Ascending aorta (tissue), 2 donors: ENCODE results near the gene EXT2. TPM values are rescaled to one million over a fixed set of nuclear protein-coding genes. Genes with fewer than 3 reads are reported as not detected.

Source experiments
- DNase-seq, 2 donors: peaks; one replicate each; pipeline ENCODE4 v3.0.0-alpha.2; 2019; ENCODE audit warnings: low spot score in 2 of 2
- H3K27ac ChIP-seq, 2 donors: fragments of 200-600 bp; sonication (generic); one replicate each; pipeline ENCODE4 v1.5.1; 2016 to 2017; ENCODE audit warnings: mild to moderate bottlenecking in 1 of 2
- H3K27me3 ChIP-seq: fragments of 200-600 bp; sonication (generic); one replicate; pipeline ENCODE4 v1.5.1; 2017
- H3K36me3 ChIP-seq, 2 donors: fragments of 200-600 bp; sonication (generic); one replicate each; pipeline ENCODE4 v1.5.1; 2016
- H3K4me1 ChIP-seq, 2 donors: fragments of 200-600 bp; sonication (generic); one replicate each; pipeline ENCODE4 v1.5.1; 2016 to 2017; ENCODE audit warnings: mild to moderate bottlenecking in 1 of 2
- H3K4me3 ChIP-seq, 2 donors: fragments of 200-600 bp; sonication (generic); one replicate each; pipeline ENCODE4 v1.5.1; 2016 to 2017; ENCODE audit warnings: mild to moderate bottlenecking in 1 of 2
- H3K9me3 ChIP-seq, 2 donors: fragments of 200-600 bp; sonication (generic); one replicate each; pipeline ENCODE4 v1.5.1; 2016
- CTCF ChIP-seq, 3 experiments: fragments of 200-600 bp in 2 of 3; fragments of 450-650 bp in 1 of 3; sonication (generic) in 2 of 3; IDR thresholded peaks; one replicate each; pipeline ENCODE4 v1.5.1; 2016 to 2019; ENCODE audit warnings: antibody characterized with exemption in 3 of 3, mild to moderate bottlenecking in 1 of 3, moderate library complexity in 1 of 3
- intact Hi-C: fragments of 100-400 bp; cut with DNase I; formaldehyde crosslinking; loops from one replicate; pipeline ENCODE4 v1.15.1; 2023
- total RNA-seq: library from RNA; depleted of rRNA; stranded (reverse); fragments of >200 nt; gene quantifications from one replicate; pipeline ENCODE4 v1.1.0, GENCODE V29; 2016

EXT2 gene
- total RNA-seq, 1 donor from 2014 or later: 342 TPM

DNA sequence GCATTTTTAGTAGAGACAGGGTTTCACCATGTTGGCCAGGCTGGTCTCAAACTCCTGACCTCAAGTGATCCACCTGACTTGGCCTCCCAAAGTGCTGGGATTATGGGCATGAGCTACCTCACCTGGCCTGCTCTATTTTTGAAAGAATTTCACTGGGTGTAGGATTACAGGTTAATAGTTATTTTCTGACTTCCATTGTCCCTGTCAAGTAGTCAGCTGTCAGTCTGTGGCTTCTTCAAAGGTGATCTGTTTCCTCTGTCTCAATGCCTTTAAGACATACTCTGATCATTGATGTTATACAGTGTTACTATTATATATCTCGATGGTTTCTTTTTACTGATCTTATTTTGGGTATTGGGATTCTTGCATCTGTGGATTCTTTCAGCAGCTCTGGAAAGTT is 10.1 kb upstream of the EXT2 start:
- DNase-seq: no peak
- H3K4me3 ChIP-seq: no peak overlapping the region
- intact Hi-C loops: no loop called here
- no peaks in the 10 kb centered on the region for H3K9me3 ChIP-seq
- H3K27me3 ChIP-seq: no peaks in the 10 kb centered on the region
- TF ChIP-seq CTCF (IDR thresholded peaks at IDR 0.05): no peak
- H3K36me3 ChIP-seq: peaks cover 12 to 38% of the 10 kb centered on the region in 2 donors
- no peak overlapping the region for H3K27ac ChIP-seq
- no peaks in the 10 kb centered on the region for H3K4me1 ChIP-seq

DNA sequence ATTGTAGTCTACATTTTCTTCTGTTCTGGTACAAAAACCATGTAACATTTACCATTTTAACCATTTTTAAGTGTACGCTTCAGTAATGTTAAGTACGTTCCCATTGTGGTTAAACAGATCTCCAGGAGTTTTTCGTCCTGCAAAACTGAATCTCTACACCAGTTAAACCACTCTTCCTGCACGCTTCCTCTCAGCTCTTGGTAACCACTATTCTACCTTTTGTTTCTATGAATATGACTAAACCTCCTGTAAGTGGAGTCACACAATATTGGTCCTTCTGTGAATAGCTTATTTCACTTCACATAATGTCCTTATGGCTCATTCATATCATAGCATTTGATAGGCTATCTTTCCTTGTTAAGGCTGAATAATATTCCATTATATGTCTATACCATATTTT is 7.1 kb upstream of the EXT2 start:
- Histone ChIP-seq H3K27me3 (no peaks in the 10 kb centered on the region), H3K27ac (no peak overlapping the region), H3K9me3 (no peaks in the 10 kb centered on the region), H3K36me3 (peaks cover 9 to 15% of the 10 kb centered on the region in 2 donors), H3K4me3 (no peak overlapping the region), H3K4me1 (no peaks in the 10 kb centered on the region)
- intact Hi-C loops: no loop called here
- no peak for TF ChIP-seq CTCF (IDR thresholded peaks at IDR 0.05)
- no peak for DNase-seq

- no peak for TF ChIP-seq CTCF (IDR thresholded peaks at IDR 0.05)
- no peaks in the 10 kb centered on the region for H3K4me1 ChIP-seq
- intact Hi-C loops: no loop called here
- no peaks in the 10 kb centered on the region for H3K27me3 ChIP-seq
- H3K27ac ChIP-seq: no peak overlapping the region
- H3K9me3 ChIP-seq: no peaks in the 10 kb centered on the region
- peaks cover 5 to 12% of the 10 kb centered on the region in 2 donors for H3K36me3 ChIP-seq
- H3K4me3 ChIP-seq: no peak overlapping the region
- DNase-seq: no peak
These were observed 6.6 kb upstream of the EXT2 start for GRCh38 chr11:44088871-44089270.

DNA sequence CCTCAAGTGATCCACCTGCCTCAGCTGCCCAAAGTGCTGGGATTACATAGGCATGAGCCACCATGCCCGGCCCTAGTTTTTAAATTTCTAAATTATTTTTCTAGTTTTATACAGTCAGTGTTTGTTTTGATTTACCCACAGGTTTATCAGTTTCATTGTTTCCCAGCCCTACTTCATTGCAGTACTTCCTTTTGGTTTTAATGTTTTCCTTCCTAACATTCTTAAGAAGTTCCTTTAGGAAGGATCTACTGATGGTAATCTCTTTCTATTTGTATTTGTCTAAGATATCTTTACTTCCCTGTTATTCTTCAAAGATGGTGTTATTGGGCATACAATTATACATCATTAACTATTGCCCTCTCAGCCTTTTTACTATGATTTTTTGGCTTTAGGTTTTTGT is 4.9 kb upstream of the EXT2 start:
- intact Hi-C loops: loop anchor here (10.0 kb wide), 1 partner anchor 524 kb away; no protein-coding TSS in a partner anchor
- Histone ChIP-seq H3K27me3 (no peaks in the 10 kb centered on the region), H3K27ac (no peak overlapping the region), H3K4me1 (peaks cover 0 to 5% of the 10 kb centered on the region in 2 donors), H3K36me3 (peaks cover 5 to 6% of the 10 kb centered on the region in 2 donors), H3K4me3 (no peak overlapping the region), H3K9me3 (no peaks in the 10 kb centered on the region)
- no peak for TF ChIP-seq CTCF (IDR thresholded peaks at IDR 0.05)
- no peak for DNase-seq

GRCh38 chr11:44094260-44094868 is 1.1 kb upstream of the EXT2 start:
- intact Hi-C loops: loop anchor here (1.0 to 10.0 kb wide), 2 partner anchors 444 to 520 kb away; no protein-coding TSS in a partner anchor
- peak; percentile 57 to 83 (median 68) for TF ChIP-seq CTCF (IDR thresholded peaks at IDR 0.05)
- H3K9me3 ChIP-seq: no peaks in the 10 kb centered on the region
- H3K36me3 ChIP-seq: no peaks in the 10 kb centered on the region
- no peaks in the 10 kb centered on the region for H3K27me3 ChIP-seq
- H3K27ac ChIP-seq: no peak overlapping the region
- H3K4me1 ChIP-seq: peaks cover 0 to 9% of the 10 kb centered on the region in 2 donors
- no peak overlapping the region for H3K4me3 ChIP-seq
- DNase-seq: peak in 1 of 2 donors; percentile 92
